Endodermal cell (in vitro differentiated cells): Measurements from ENCODE around the gene PYROXD2. TPM values are rescaled to one million over a fixed set of nuclear protein-coding genes. Genes with fewer than 3 reads are reported as not detected.

Source experiments
- DNase-seq: peaks from one replicate; pipeline ENCODE4 v3.0.0-alpha.2; 2017
- H3K27ac ChIP-seq: 2 replicates; pipeline ENCODE4 v1.5.1; 2013; ENCODE audit warnings: mild to moderate bottlenecking, low read depth, low read length, moderate library complexity
- H3K27me3 ChIP-seq: 2 replicates; pipeline ENCODE4 v1.6.1; 2013; ENCODE audit warnings: mild to moderate bottlenecking, low read length, moderate library complexity; ENCODE audit not compliant: insufficient read depth, control insufficient read depth, poor library complexity, severe bottlenecking
- H3K36me3 ChIP-seq: 2 replicates; pipeline ENCODE4 v1.7.0; 2013; ENCODE audit warnings: mild to moderate bottlenecking, low read length, moderate library complexity; ENCODE audit not compliant: control insufficient read depth, insufficient read depth
- H3K4me1 ChIP-seq: one replicate; pipeline ENCODE4 v1.7.0; 2013; ENCODE audit warnings: low read length; ENCODE audit not compliant: control insufficient read depth, insufficient read depth
- H3K4me3 ChIP-seq: 2 replicates; pipeline ENCODE4 v1.5.1; 2013; ENCODE audit warnings: mild to moderate bottlenecking, low read length, moderate library complexity
- H3K9ac ChIP-seq: 2 replicates; pipeline ENCODE4 v1.6.1; 2013; ENCODE audit warnings: mild to moderate bottlenecking, low read length, moderate library complexity; ENCODE audit not compliant: poor library complexity, severe bottlenecking; ENCODE audit errors: extremely low read depth
- H3K9me3 ChIP-seq: 2 replicates; pipeline ENCODE4 v1.6.1; 2013; ENCODE audit warnings: mild to moderate bottlenecking, low read length, moderate library complexity; ENCODE audit not compliant: control insufficient read depth
- H3K27ac Mint-ChIP-seq: 2 replicates; pipeline ENCODE4 v1.8.0; 2020; ENCODE audit warnings: mixed read lengths
- H3K27me3 Mint-ChIP-seq: 2 replicates; pipeline ENCODE4 v1.8.0; 2021; ENCODE audit warnings: mild to moderate bottlenecking, mixed read lengths; ENCODE audit not compliant: insufficient read depth
- H3K36me3 Mint-ChIP-seq: 2 replicates; pipeline ENCODE4 v1.8.0; 2020; ENCODE audit warnings: low read depth, mixed read lengths
- H3K4me1 Mint-ChIP-seq: 2 replicates; pipeline ENCODE4 v1.8.0; 2020; ENCODE audit warnings: mixed read lengths
- H3K4me3 Mint-ChIP-seq: 2 replicates; pipeline ENCODE4 v1.8.0; 2020; ENCODE audit warnings: mild to moderate bottlenecking, moderate library complexity, mixed read lengths
- H3K9me3 Mint-ChIP-seq: 2 replicates; pipeline ENCODE4 v1.8.0; 2020; ENCODE audit warnings: mild to moderate bottlenecking, mixed read lengths
- CTCF ChIP-seq: fragments of 200-600 bp; sonication (generic); conservative IDR thresholded peaks from 2 replicates; pipeline ENCODE4 v1.5.0; 2021; ENCODE audit warnings: antibody characterized with exemption, mild to moderate bottlenecking
- WGBS, 2 experiments: methylation state at CpG; one replicate each; pipeline versions ENCODE4 v1.1.5 to v1.1.7; 2013; ENCODE audit warnings: missing lambda C conversion rate in 2 of 2, mixed read lengths in 1 of 2; ENCODE audit not compliant: insufficient coverage in 1 of 2, insufficient read length in 1 of 2; 5-methylcytosine and 5-hydroxymethylcytosine counted together
- total RNA-seq, 2 donors: library from RNA; stranded (reverse); fragmentation: NEBNext Ultra II Directional in 1 of 2; extraction: Animal tissue kit (Norgen Biotek cat#: 25700) in 1 of 2; gene quantifications; 2 replicates in 1 of 2; 3 replicates in 1 of 2; pipeline ENCODE4 v1.2.1, GENCODE V29; 2021

Gene PYROXD2
- total RNA-seq, 2 donors from 2014 or later, result 9.2 to 9.5 TPM

DNA sequence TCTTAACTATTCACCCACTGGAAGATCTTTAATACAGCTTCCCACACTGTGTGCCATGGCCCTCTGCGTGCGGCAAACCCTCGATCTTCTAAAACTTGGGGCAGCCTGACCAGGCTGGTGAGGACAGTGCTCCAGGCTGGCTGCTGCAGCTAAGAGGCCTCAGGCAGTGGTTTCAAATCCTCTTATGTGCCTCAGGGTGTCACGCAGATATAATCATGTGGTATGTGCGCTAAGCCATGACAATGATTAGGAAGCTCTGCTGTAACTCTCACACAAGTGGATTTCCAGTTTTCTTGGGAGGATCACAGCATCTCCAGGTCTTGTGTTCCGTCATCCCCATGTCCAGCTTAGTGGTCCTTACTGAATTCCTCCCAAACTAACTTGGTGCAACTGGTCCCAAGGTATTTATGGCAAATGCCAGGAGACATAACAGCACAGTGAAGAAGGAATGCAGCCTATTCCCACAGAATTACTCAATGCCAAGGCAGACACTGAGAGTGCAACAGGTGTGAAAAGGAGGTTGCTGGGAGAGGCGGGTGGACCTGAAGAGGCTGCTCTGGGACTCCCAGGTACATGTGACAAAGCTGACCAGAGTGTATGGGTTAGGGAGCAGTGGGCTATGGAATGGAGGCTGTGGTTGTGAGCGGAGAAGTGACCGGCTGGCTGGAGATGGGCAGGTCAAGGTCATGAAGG, 29.5 kb upstream of the PYROXD2 start:
- H3K27me3 Mint-ChIP-seq, result peaks cover 2% of the 10 kb centered on the region
- H3K4me3 Mint-ChIP-seq, result no peak overlapping the region
- Histone ChIP-seq H3K27me3 (no peaks in the 10 kb centered on the region), H3K9me3 (peaks cover 10% of the 10 kb centered on the region), H3K27ac (no peak overlapping the region), H3K4me1 (no peaks in the 10 kb centered on the region), H3K9ac (no peak overlapping the region), H3K4me3 (no peak overlapping the region), H3K36me3 (peaks cover 54% of the 10 kb centered on the region)
- no peak for DNase-seq
- H3K9me3 Mint-ChIP-seq, result peaks cover 11% of the 10 kb centered on the region
- no peak for TF ChIP-seq CTCF
- peaks cover 53% of the 10 kb centered on the region for H3K36me3 Mint-ChIP-seq
- H3K27ac Mint-ChIP-seq, result no peak overlapping the region
- 89 to 91% methylated on average over 6 to 9 of the region's 9 CpGs for WGBS, 2 experiments
- no peaks in the 10 kb centered on the region for H3K4me1 Mint-ChIP-seq

- no peaks in the 10 kb centered on the region for H3K27me3 Mint-ChIP-seq
- Histone ChIP-seq H3K27me3 (no peaks in the 10 kb centered on the region), H3K9me3 (peaks cover 24% of the 10 kb centered on the region), H3K36me3 (peaks cover 66% of the 10 kb centered on the region), H3K4me3 (no peak overlapping the region), H3K4me1 (no peaks in the 10 kb centered on the region), H3K27ac (no peak overlapping the region), H3K9ac (no peak overlapping the region)
- no peak overlapping the region for H3K4me3 Mint-ChIP-seq
- peaks cover 86% of the 10 kb centered on the region for H3K36me3 Mint-ChIP-seq
- no peak for TF ChIP-seq CTCF
- H3K4me1 Mint-ChIP-seq, result no peaks in the 10 kb centered on the region
- peaks cover 30% of the 10 kb centered on the region for H3K9me3 Mint-ChIP-seq
- no peak for DNase-seq
- WGBS, 2 experiments, result 72 to 88% methylated on average over 4 of the region's 4 CpGs
- no peak overlapping the region for H3K27ac Mint-ChIP-seq
Observed at GRCh38 chr10:98438715-98439114, 23.7 kb upstream of the PYROXD2 start.

DNA sequence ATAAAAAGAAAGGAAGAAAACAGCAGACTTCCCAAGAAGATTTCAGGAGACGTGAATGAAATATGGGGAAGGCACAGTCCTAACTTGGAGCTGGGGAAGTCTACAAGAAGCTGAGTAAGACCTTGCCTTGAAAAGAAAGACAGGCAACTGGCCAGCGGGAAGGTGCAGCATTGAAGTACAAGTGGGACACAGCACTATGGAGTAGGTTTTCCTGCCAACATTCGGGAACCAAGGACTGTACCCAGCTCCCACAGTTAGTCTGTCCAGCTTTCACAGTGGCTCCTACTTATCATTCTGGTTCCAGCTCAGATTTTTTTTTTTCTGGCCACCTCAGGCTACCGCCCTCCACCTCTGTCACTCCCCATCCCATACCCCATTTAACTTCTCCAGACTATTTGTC, 21.7 kb upstream of the PYROXD2 start:
- Mint-ChIP-seq H3K9me3 (peaks cover 48% of the 10 kb centered on the region), H3K4me3 (no peak overlapping the region), H3K36me3 (peaks cover 88% of the 10 kb centered on the region), H3K27ac (no peak overlapping the region), H3K4me1 (no peaks in the 10 kb centered on the region), H3K27me3 (no peaks in the 10 kb centered on the region)
- Histone ChIP-seq H3K4me3 (no peak overlapping the region), H3K9ac (no peak overlapping the region), H3K27me3 (no peaks in the 10 kb centered on the region), H3K36me3 (peaks cover 67% of the 10 kb centered on the region), H3K27ac (no peak overlapping the region), H3K9me3 (peaks cover 44% of the 10 kb centered on the region), H3K4me1 (no peaks in the 10 kb centered on the region)
- WGBS, 2 experiments, result 91% methylated on average over 4 of the region's 4 CpGs
- TF ChIP-seq CTCF, result no peak
- DNase-seq, result no peak
